ENCODE results near the gene ATP8B1.

The ATP8B1 gene

GRCh38 chr18:57715671-57716070 lies 87.4 kb downstream of the ATP8B1 start:
- DNase-seq = no peak

- no peak for DNase-seq
Measured at GRCh38 chr18:57715073-57715472, 88.0 kb downstream of the ATP8B1 start.

GRCh38 chr18:57710226-57710625 lies 92.9 kb downstream of the ATP8B1 start:
- no peak for DNase-seq

GRCh38 chr18:57709335-57709734 lies 93.8 kb downstream of the ATP8B1 start:
- no peak for DNase-seq

- no peak for DNase-seq
Measured at GRCh38 chr18:57708288-57708687, 94.8 kb downstream of the ATP8B1 start.

GRCh38 chr18:57705832-57706595 lies 97.1 kb downstream of the ATP8B1 start:
- no peak for DNase-seq

- DNase-seq = no peak
Measured at GRCh38 chr18:57705011-57705410, 98.1 kb downstream of the ATP8B1 start.

- peak; percentile 57 for DNase-seq
Measured at GRCh38 chr18:57698571-57699276, 104.4 kb downstream of the ATP8B1 start.

- no peak for DNase-seq
Measured at GRCh38 chr18:57697426-57697825, 105.7 kb downstream of the ATP8B1 start.

- DNase-seq = no peak
Measured at GRCh38 chr18:57696271-57696670, 106.8 kb downstream of the ATP8B1 start.

GRCh38 chr18:57691363-57691762 lies 111.8 kb downstream of the ATP8B1 start:
- no peak for DNase-seq

- DNase-seq = no peak
Measured at GRCh38 chr18:57687970-57688369, 115.1 kb downstream of the ATP8B1 start.

- no peak for DNase-seq
Measured at GRCh38 chr18:57683470-57683869, 119.6 kb downstream of the ATP8B1 start.

- no peak for DNase-seq
Measured at GRCh38 chr18:57677262-57678211, 125.6 kb downstream of the ATP8B1 start.

- no peak for DNase-seq
Measured at GRCh38 chr18:57674891-57675290, 128.2 kb downstream of the ATP8B1 start.

GRCh38 chr18:57670046-57670445 lies 133.1 kb downstream of the ATP8B1 start:
- DNase-seq = no peak

GRCh38 chr18:57668021-57668420 lies 135.1 kb downstream of the ATP8B1 start:
- no peak for DNase-seq

- no peak for DNase-seq
Measured at GRCh38 chr18:57666818-57667497, 136.2 kb downstream of the ATP8B1 start.

- DNase-seq = no peak
Measured at GRCh38 chr18:57664568-57665165, 138.4 kb downstream of the ATP8B1 start.

GRCh38 chr18:57660961-57661360 lies 142.2 kb downstream of the ATP8B1 start:
- DNase-seq = no peak

- no peak for DNase-seq
Measured at GRCh38 chr18:57659460-57660102, 143.5 kb downstream of the ATP8B1 start.

- no peak for DNase-seq
Measured at GRCh38 chr18:57657542-57657941, 145.6 kb downstream of the ATP8B1 start.

All from DMS79 (cell line).